GM18861 (cell line): ENCODE data around the gene ST6GAL1.

Experiments
- ATAC-seq: cut with Tn5 transposase; IDR thresholded peaks from one replicate; pipeline ENCODE4 v1.9.1; 2021; ENCODE audit not compliant: unreplicated experiment

Gene ST6GAL1

GRCh38 chr3:187102073-187102634, 171.8 kb downstream of the ST6GAL1 start:
- ATAC-seq, result no peak

DNA sequence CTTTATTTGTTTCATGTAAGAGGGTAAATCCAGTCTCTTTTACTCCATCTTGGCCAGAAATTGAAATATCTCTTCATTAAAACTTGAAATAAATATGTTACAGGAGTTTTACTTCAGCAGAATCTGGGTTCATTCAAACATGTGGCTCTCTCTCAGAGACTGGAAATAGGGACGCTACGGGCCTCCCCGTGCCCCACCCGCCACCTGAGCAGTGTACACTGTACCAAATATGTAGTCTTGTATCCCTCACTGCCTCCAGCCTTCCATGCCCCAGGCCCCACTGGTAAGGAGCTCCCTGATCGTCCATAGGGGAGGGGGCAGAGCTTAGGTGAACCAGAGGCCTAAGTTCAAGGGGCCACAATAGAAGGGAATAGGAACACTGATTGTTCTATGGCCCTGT, 172.9 kb downstream of the ST6GAL1 start:
- ATAC-seq, result no peak

DNA sequence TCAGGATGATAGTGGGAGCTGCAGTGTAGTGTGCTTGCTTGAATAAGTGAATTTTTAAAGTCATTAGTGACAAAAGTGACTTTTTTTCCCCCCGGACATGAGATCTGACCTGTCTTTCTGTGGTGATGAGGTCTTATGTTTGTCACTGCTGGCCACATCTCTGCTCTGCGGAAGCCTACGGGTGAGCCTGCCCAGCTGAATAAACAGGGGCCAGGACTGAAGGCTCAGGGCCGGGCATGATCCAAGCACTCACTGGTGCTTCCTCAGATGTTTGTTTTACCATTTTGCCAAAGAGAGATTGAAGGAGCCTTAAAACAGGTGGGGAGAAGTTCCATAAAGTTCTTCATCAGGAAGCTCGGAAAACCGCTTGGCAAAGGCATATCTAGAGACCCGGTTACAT, 174.0 kb downstream of the ST6GAL1 start:
- no peak for ATAC-seq

DNA sequence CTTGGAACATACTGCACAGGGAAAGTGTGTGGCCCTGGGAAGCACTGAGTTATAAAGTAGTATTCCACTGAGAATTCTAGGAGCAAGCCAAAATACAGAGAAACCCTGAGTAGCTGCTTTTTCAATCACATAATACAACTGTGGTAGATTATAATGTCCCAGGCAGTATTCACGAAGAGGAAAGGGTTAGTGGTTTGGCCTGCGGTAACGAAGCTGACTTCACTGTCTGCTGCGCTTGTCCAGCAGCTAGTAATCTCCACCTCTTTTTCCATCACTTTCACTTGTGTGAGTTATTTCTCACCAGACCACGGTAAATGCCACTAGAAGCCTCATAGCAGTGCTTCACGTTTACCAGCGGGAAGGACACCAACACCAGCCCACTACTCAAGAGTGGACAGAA, 174.6 kb downstream of the ST6GAL1 start:
- no peak for ATAC-seq

- no peak for ATAC-seq
Observed at GRCh38 chr3:187105700-187106099, 175.4 kb downstream of the ST6GAL1 start.

GRCh38 chr3:187107989-187108388, 177.7 kb downstream of the ST6GAL1 start:
- ATAC-seq, result no peak

GRCh38 chr3:187110156-187110555, 179.8 kb downstream of the ST6GAL1 start:
- ATAC-seq, result no peak

DNA sequence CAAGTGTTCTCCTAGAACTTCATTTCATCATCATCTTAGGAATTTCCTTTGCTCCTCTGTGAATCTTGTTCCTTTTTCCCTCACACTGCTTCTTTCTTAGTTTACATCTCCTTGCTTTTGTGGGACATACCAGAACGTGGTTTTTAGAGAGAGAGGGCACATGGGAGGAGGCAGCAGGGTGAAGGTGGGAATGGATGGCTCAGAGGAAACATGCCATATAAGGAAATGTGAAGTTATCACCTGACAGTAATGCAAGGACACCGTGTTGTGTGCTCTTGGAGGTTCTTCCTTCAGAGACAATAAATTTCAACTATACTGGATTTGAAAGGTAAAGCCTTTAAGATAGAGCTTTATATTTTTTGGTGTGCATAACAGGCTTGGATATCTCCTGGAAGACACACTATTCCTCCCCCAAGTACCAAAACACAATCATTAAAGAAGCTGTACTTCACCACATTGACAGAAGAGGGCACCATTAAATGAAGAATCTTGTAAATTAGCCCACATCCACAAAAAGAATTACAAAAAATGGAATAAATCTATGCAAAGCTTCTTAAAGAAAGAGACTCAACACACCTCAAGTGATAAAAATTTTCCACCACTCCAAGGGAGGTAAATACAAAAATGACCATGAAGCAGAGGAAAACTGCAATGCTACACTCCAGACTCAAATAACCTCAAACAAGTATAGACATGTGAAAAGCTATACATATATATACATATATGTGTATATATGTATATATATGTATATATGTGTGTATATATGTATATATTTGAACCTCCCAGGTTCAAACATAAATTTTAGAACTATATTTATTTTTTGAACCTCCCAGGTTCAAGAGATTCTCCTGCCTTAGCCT, 182.8 kb downstream of the ST6GAL1 start:
- no peak for ATAC-seq

- ATAC-seq, result no peak
Observed at GRCh38 chr3:187114511-187114910, 184.2 kb downstream of the ST6GAL1 start.

GRCh38 chr3:187120326-187120725, 190.0 kb downstream of the ST6GAL1 start:
- ATAC-seq, result no peak

DNA sequence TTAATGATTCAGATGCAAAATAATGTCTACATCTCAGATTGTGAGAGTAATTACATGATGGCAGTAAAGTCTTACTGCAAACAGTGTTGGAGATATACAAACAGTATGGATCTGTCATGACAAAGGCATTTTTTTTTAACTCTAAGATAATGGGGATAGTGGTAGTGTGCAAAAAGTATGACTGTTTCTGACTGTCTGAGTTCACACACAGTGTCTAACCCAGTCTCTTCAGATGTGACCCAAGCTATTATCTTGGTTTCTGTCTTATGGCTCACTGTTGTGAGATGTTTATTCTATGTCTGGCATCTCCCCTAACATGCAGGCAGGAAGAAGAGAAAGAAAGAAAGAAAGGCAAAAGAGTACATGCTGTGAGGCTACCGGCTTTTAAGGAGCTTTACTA, 191.9 kb downstream of the ST6GAL1 start:
- no peak for ATAC-seq

- no peak for ATAC-seq
Observed at GRCh38 chr3:187125319-187126031, 195.1 kb downstream of the ST6GAL1 start.
